Measurements from ENCODE around the gene RAI1. TPM values are rescaled to one million over a fixed set of nuclear protein-coding genes. Genes with fewer than 3 reads are reported as not detected.

Gene RAI1
- total and polyA plus RNA-seq, 2 of the 13 experiments (the other 11 are each of a cell fraction or from before 2014, with no cell fraction given) = 3.4 to 5.2 TPM

DNA sequence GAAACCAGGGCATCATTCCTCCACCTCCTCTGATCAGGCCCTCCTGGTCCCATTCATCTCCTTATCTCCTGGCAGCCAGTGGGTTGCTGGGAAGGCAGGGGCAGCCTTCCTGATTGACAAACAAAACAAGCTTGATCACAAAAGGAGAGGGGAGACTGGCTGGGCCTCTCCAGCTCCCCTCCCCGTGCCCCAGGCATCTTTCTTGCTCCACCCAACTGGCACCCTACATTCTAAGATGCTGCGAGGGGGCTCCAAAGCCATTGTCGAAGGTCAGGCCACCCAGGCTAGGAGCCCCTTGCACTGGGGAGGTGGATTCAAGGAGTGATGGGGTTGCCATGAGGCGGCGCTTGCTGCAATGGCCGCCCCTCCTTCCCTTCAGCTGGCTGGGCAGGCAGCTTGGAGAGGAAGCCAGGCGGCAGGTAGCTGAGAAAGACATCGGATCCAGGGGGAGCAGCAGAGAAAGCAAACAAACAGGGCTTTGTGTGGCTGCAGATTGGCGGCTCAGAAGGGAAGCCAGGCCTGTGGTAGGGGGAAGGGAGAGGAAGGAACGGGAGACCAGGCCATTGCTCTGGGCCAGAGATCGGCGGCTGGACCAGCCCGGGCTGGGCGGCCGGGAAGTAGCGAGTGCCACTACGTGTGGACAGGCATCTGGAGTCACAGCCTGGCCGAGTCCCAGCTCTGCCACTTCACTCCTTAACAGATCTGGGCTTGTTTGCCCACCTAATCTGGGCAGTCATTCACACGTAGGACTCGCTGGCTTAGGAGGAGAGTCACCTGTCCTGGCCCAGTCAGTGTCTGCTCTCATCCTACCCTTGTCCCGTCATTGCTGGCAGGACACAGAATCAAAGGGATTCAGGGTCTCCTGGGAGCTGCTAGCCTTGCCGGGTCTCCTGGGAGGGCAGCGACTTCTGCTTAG is 12.3 kb downstream of the RAI1 start (continued):
- TF ChIP-seq, protein P1, sequence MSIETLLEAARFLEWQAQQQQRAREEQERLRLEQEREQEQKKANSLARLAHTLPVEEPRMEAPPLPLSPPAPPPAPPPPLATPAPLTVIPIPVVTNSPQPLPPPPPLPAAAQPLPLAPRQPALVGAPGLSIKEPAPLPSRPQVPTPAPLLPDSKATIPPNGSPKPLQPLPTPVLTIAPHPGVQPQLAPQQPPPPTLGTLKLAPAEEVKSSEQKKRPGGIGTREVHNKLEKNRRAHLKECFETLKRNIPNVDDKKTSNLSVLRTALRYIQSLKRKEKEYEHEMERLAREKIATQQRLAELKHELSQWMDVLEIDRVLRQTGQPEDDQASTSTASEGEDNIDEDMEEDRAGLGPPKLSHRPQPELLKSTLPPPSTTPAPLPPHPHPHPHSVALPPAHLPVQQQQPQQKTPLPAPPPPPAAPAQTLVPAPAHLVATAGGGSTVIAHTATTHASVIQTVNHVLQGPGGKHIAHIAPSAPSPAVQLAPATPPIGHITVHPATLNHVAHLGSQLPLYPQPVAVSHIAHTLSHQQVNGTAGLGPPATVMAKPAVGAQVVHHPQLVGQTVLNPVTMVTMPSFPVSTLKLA (IDR thresholded peaks at IDR 0.05) = no peak
- TF ChIP-seq AGO2 (optimal IDR thresholded peaks at IDR 0.05; ENCODE audit: low read depth, low read length) = no peak
- TF ChIP-seq, protein P2, sequence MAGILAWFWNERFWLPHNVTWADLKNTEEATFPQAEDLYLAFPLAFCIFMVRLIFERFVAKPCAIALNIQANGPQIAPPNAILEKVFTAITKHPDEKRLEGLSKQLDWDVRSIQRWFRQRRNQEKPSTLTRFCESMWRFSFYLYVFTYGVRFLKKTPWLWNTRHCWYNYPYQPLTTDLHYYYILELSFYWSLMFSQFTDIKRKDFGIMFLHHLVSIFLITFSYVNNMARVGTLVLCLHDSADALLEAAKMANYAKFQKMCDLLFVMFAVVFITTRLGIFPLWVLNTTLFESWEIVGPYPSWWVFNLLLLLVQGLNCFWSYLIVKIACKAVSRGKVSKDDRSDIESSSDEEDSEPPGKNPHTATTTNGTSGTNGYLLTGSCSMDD (CRISPR knock-in tag; IDR thresholded peaks at IDR 0.05) = no peak
- no peak for TF ChIP-seq SAFB2 (CRISPR knock-in tag; IDR thresholded peaks at IDR 0.05; ENCODE audit: borderline replicate concordance, low read depth)
- TF ChIP-seq ZNF530 (CRISPR knock-in tag; IDR thresholded peaks at IDR 0.05; ENCODE audit: low read depth) = no peak
- no peak for TF ChIP-seq ZNF33A (CRISPR knock-in tag; IDR thresholded peaks at IDR 0.05; ENCODE audit: borderline replicate concordance)
- TF ChIP-seq SRSF9 (IDR thresholded peaks at IDR 0.05; ENCODE audit: borderline replicate concordance, insufficient read depth, low read depth, low read length, poor library complexity, severe bottlenecking) = no peak
- TF ChIP-seq MTF2 (CRISPR knock-in tag; IDR thresholded peaks at IDR 0.05; ENCODE audit: borderline replicate concordance) = 0 out of 2 replicates have a peak, but pooled peaks have one; percentile 9
- no peak for TF ChIP-seq TCF7L2 (IDR thresholded peaks at IDR 0.05; ENCODE audit: low read depth, low read length)
- no peak for TF ChIP-seq KAT2B (IDR thresholded peaks at IDR 0.05; ENCODE audit: borderline replicate concordance, low read depth, low read length)
- 0 out of 2 replicates have a peak, but pooled peaks have one; percentile 41 for TF ChIP-seq KDM3A (CRISPR knock-in tag; IDR thresholded peaks at IDR 0.05; ENCODE audit: low read depth)
- TF ChIP-seq SRSF1 (optimal IDR thresholded peaks at IDR 0.05; ENCODE audit: low read depth, low read length) = peak; percentile 43
- TF ChIP-seq HNRNPL (IDR thresholded peaks at IDR 0.05; ENCODE audit: low read depth, low read length) = 0 out of 2 replicates have a peak, but pooled peaks have one; percentile 38
- no peak for TF ChIP-seq ZNF251 (CRISPR knock-in tag; IDR thresholded peaks at IDR 0.05)
- TF ChIP-seq, protein P3, sequence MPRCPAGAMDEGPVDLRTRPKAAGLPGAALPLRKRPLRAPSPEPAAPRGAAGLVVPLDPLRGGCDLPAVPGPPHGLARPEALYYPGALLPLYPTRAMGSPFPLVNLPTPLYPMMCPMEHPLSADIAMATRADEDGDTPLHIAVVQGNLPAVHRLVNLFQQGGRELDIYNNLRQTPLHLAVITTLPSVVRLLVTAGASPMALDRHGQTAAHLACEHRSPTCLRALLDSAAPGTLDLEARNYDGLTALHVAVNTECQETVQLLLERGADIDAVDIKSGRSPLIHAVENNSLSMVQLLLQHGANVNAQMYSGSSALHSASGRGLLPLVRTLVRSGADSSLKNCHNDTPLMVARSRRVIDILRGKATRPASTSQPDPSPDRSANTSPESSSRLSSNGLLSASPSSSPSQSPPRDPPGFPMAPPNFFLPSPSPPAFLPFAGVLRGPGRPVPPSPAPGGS (CRISPR knock-in tag; IDR thresholded peaks at IDR 0.05) = no peak; the same call in 1 of the 2 replicates
- TF ChIP-seq ZNF207 (IDR thresholded peaks at IDR 0.05; ENCODE audit: borderline replicate concordance) = no peak
- TF ChIP-seq RBFOX2 (IDR thresholded peaks at IDR 0.05; ENCODE audit: low read depth, low read length) = 0 out of 2 replicates have a peak, but pooled peaks have one; percentile 20
- TF ChIP-seq, protein P4, sequence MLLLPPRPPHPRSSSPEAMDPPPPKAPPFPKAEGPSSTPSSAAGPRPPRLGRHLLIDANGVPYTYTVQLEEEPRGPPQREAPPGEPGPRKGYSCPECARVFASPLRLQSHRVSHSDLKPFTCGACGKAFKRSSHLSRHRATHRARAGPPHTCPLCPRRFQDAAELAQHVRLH (CRISPR knock-in tag; IDR thresholded peaks at IDR 0.05; ENCODE audit: borderline replicate concordance, low read depth) = peak; percentile 47; the same call in 1 of the 2 replicates
- TF ChIP-seq, protein P5, sequence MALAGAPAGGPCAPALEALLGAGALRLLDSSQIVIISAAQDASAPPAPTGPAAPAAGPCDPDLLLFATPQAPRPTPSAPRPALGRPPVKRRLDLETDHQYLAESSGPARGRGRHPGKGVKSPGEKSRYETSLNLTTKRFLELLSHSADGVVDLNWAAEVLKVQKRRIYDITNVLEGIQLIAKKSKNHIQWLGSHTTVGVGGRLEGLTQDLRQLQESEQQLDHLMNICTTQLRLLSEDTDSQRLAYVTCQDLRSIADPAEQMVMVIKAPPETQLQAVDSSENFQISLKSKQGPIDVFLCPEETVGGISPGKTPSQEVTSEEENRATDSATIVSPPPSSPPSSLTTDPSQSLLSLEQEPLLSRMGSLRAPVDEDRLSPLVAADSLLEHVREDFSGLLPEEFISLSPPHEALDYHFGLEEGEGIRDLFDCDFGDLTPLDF (CRISPR knock-in tag; IDR thresholded peaks at IDR 0.05) = no peak
- TF ChIP-seq, protein P6, sequence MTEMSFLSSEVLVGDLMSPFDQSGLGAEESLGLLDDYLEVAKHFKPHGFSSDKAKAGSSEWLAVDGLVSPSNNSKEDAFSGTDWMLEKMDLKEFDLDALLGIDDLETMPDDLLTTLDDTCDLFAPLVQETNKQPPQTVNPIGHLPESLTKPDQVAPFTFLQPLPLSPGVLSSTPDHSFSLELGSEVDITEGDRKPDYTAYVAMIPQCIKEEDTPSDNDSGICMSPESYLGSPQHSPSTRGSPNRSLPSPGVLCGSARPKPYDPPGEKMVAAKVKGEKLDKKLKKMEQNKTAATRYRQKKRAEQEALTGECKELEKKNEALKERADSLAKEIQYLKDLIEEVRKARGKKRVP (CRISPR knock-in tag; IDR thresholded peaks at IDR 0.05) = no peak
- no peak for TF ChIP-seq MIER2 (CRISPR knock-in tag; IDR thresholded peaks at IDR 0.05)

Data from HepG2 (cell line).